SK-N-SH treated with all-trans-retinoic acid at 6 μM for 48 hours (cell line): Measurements from ENCODE around the gene SAMD1.

Experiments used
- ATAC-seq: fragments of 200-7000 bp; cut with Tn5 transposase; 3 replicates; pipeline ENCODE4 v1.9.1; 2020; ENCODE audit warnings: mild to moderate bottlenecking, moderate library complexity
- ARNTL ChIP-seq: fragments of 450-650 bp; formaldehyde crosslinking; IDR thresholded peaks from 2 replicates; pipeline ENCODE4 v1.5.0; 2020; ENCODE audit warnings: low read depth, mild to moderate bottlenecking, moderate library complexity, borderline replicate concordance
- BACH2 ChIP-seq: fragments of 250-450 bp; sonication (Bioruptor Pico); IDR thresholded peaks from 2 replicates; pipeline ENCODE4 v1.9.0; 2021; ENCODE audit warnings: mild to moderate bottlenecking, borderline replicate concordance
- CREB5 ChIP-seq: fragments of 250-450 bp; sonication (Bioruptor Pico); IDR thresholded peaks from 2 replicates; pipeline ENCODE4 v1.5.1; 2020; ENCODE audit warnings: low read depth, mild to moderate bottlenecking, moderate library complexity
- CSDC2 ChIP-seq: fragments of 250-450 bp; sonication (Bioruptor Pico); IDR thresholded peaks from 2 replicates; pipeline ENCODE4 v1.5.0; 2020; ENCODE audit warnings: mild to moderate bottlenecking, moderate library complexity
- ISL1 ChIP-seq: fragments of 250-450 bp; sonication (Bioruptor Pico); IDR thresholded peaks from 2 replicates; pipeline ENCODE4 v2.1.2; 2022; ENCODE audit warnings: mild to moderate bottlenecking, moderate library complexity
- PATZ1 ChIP-seq: fragments of 250-450 bp; sonication (Bioruptor Pico); IDR thresholded peaks from 2 replicates; pipeline ENCODE4 v1.8.0; 2020; ENCODE audit warnings: mild to moderate bottlenecking, moderate library complexity, borderline replicate concordance
- POU6F1 ChIP-seq: fragments of 250-450 bp; sonication (Bioruptor Pico); IDR thresholded peaks from 2 replicates; pipeline ENCODE4 v1.8.0; 2021; ENCODE audit warnings: low read depth, mild to moderate bottlenecking, moderate library complexity, borderline replicate concordance
- PPARA ChIP-seq: fragments of 250-450 bp; sonication (Bioruptor Pico); IDR thresholded peaks from 2 replicates; pipeline ENCODE4 v1.5.0; 2020; ENCODE audit warnings: mild to moderate bottlenecking, borderline replicate concordance
- RARB ChIP-seq: fragments of 250-450 bp; sonication (Bioruptor Pico); IDR thresholded peaks from 2 replicates; pipeline ENCODE4 v1.8.0; 2021; ENCODE audit warnings: mild to moderate bottlenecking, moderate library complexity
- SNAI2 ChIP-seq: fragments of 250-450 bp; sonication (Bioruptor Pico); IDR thresholded peaks from 2 replicates; pipeline ENCODE4 v1.5.0; 2020; ENCODE audit warnings: mild to moderate bottlenecking, moderate library complexity
- TCF4 ChIP-seq: fragments of 250-450 bp; sonication (Bioruptor Pico); IDR thresholded peaks from 2 replicates; pipeline ENCODE4 v1.8.0; 2021; ENCODE audit warnings: mild to moderate bottlenecking, moderate library complexity, borderline replicate concordance
- TOX ChIP-seq: fragments of 250-450 bp; sonication (Bioruptor Pico); IDR thresholded peaks from 2 replicates; pipeline ENCODE4 v1.8.0; 2021; ENCODE audit warnings: mild to moderate bottlenecking, moderate library complexity, borderline replicate concordance
- TSHZ2 ChIP-seq: fragments of 250-450 bp; sonication (Bioruptor Pico); IDR thresholded peaks from 2 replicates; pipeline ENCODE4 v1.5.0; 2020; ENCODE audit warnings: mild to moderate bottlenecking, moderate library complexity
- ZC3H10 ChIP-seq: fragments of 250-450 bp; sonication (Bioruptor Pico); IDR thresholded peaks from 2 replicates; pipeline ENCODE4 v1.5.1; 2021; ENCODE audit warnings: mild to moderate bottlenecking, moderate library complexity
- ZFP3 ChIP-seq: fragments of 250-450 bp; sonication (Bioruptor Pico); IDR thresholded peaks from 2 replicates; pipeline ENCODE4 v1.5.0; 2020; ENCODE audit warnings: mild to moderate bottlenecking, moderate library complexity
- ZNF565 ChIP-seq: fragments of 450-650 bp; formaldehyde crosslinking; conservative IDR thresholded peaks from 2 replicates; pipeline ENCODE4 v1.5.0; 2020; ENCODE audit warnings: low read depth, mild to moderate bottlenecking, moderate library complexity
- ZNF70 ChIP-seq: fragments of 450-650 bp; formaldehyde crosslinking; IDR thresholded peaks from 2 replicates; pipeline ENCODE4 v1.5.0; 2020; ENCODE audit warnings: mild to moderate bottlenecking, moderate library complexity
- ZNF8 ChIP-seq: fragments of 450-650 bp; formaldehyde crosslinking; IDR thresholded peaks from 2 replicates; pipeline ENCODE4 v1.5.0; 2020; ENCODE audit warnings: mild to moderate bottlenecking, moderate library complexity

Gene SAMD1

GRCh38 chr19:14056741-14057356, 33.7 kb downstream of the SAMD1 start:
- ATAC-seq, result peak; percentile 8

GRCh38 chr19:14056069-14056666, 34.4 kb downstream of the SAMD1 start:
- no peak for TF ChIP-seq PPARA
- no peak for TF ChIP-seq CSDC2 (CRISPR knock-in tag)
- no peak for TF ChIP-seq TSHZ2 (CRISPR knock-in tag)
- TF ChIP-seq ZNF70 (CRISPR knock-in tag), result no peak
- TF ChIP-seq ZNF8 (CRISPR knock-in tag), result no peak
- TF ChIP-seq TOX (CRISPR knock-in tag), result no peak
- TF ChIP-seq CREB5 (CRISPR knock-in tag), result no peak
- no peak for TF ChIP-seq SNAI2 (CRISPR knock-in tag)
- TF ChIP-seq ZC3H10 (CRISPR knock-in tag), result no peak
- TF ChIP-seq ZFP3 (CRISPR knock-in tag), result no peak
- no peak for TF ChIP-seq TCF4 (CRISPR knock-in tag)
- TF ChIP-seq, all 23 proteins: peak for 0
- no peak for ATAC-seq

More at GRCh38 chr19:14056741-14057356, 33.7 kb downstream of the SAMD1 start:
- TF ChIP-seq PATZ1 (CRISPR knock-in tag) (no peak), TOX (CRISPR knock-in tag) (no peak), ARNTL (CRISPR knock-in tag) (no peak), TSHZ2 (CRISPR knock-in tag) (no peak), ISL1 (CRISPR knock-in tag) (no peak), TCF4 (CRISPR knock-in tag) (no peak), ZNF565 (CRISPR knock-in tag) (no peak), RARB (CRISPR knock-in tag) (no peak), ZFP3 (CRISPR knock-in tag) (no peak)

GRCh38 chr19:14055396-14055795, 35.2 kb downstream of the SAMD1 start:
- no peak for TF ChIP-seq PPARA
- TF ChIP-seq BACH2 (CRISPR knock-in tag), result no peak
- ATAC-seq, result no peak

- no peak for ATAC-seq
- no peak for TF ChIP-seq POU6F1 (CRISPR knock-in tag)
- no peak for TF ChIP-seq CSDC2 (CRISPR knock-in tag)
Observed at GRCh38 chr19:14054721-14055120, 35.8 kb downstream of the SAMD1 start.
